Pancreas (tissue), 10 donors: ENCODE results near the gene CYTL1. TPM values are rescaled to one million over a fixed set of nuclear protein-coding genes. Genes with fewer than 3 reads are reported as not detected.

Experiments
- ATAC-seq, 4 donors: fragments of 200-7000 bp; cut with Tn5 transposase; one replicate each; pipeline versions ENCODE4 v1.8.0 to v1.9.1; 2020; ENCODE audit warnings: mild to moderate bottlenecking in 4 of 4, moderate library complexity in 4 of 4
- DNase-seq, 6 donors: peaks; one replicate each; pipeline ENCODE4 v3.0.0-alpha.2; 2020
- FAIRE-seq: peaks from 2 replicates; lab custom pipeline; 2012; peaks lifted over from hg19 to GRCh38; lab: Jason Lieb, UNC
- H3K27ac ChIP-seq, 4 donors: fragments of 200-600 bp; sonication (generic); 1 replicate in 3 of 4; 2 replicates in 1 of 4; pipeline versions ENCODE4 v1.5.0 to v1.8.0; 2020
- H3K27me3 ChIP-seq, 4 donors: fragments of 200-600 bp; one replicate each; pipeline ENCODE4 v1.8.0; 2021
- H3K36me3 ChIP-seq, 3 donors: fragments of 200-600 bp; sonication (generic) in 1 of 3; one replicate each; pipeline versions ENCODE4 v1.5.0 to v1.8.0; 2020 to 2021
- H3K4me1 ChIP-seq, 3 donors: fragments of 200-600 bp; one replicate each; pipeline ENCODE4 v1.8.0; 2021
- H3K4me3 ChIP-seq, 4 donors: fragments of 200-600 bp; sonication (generic) in 2 of 4; one replicate each; pipeline versions ENCODE4 v1.5.0 to v1.8.0; 2020 to 2021
- H3K9me3 ChIP-seq, 4 donors: fragments of 200-600 bp; one replicate each; pipeline ENCODE4 v1.8.0; 2021
- CTCF ChIP-seq, 4 donors: fragments of 200-600 bp; sonication (generic) in 3 of 4; IDR thresholded peaks; one replicate each; pipeline versions ENCODE4 v1.5.0 to v1.8.0; 2021; ENCODE audit warnings: antibody characterized with exemption in 4 of 4
- WGBS, 2 donors: extraction: QIAGEN DNeasy Blood & Tissue Kit; methylation state at CpG; one replicate each; pipeline ENCODE4 v1.1.7; 2013; 5-methylcytosine and 5-hydroxymethylcytosine counted together
- intact Hi-C, 3 donors: fragments of 100-400 bp; cut with DNase I; formaldehyde crosslinking; loops; one replicate each; pipeline versions ENCODE4 v1.11.1 to v1.14.2; 2022
- polyA plus RNA-seq, 2 donors: library from polyadenylated mRNA; stranded (reverse); fragments of 200-250 nt; gene quantifications; one replicate each; pipeline ENCODE4 v1.2.3, GENCODE V29; 2013
- total RNA-seq, 6 donors: library from RNA; stranded (reverse); fragmentation: NEBNext Ultra II Directional in 4 of 6; extraction: Animal tissue kit (Norgen Biotek cat#: 25700) in 4 of 6; gene quantifications; one replicate each; pipeline versions ENCODE4 v1.2.1 to v1.2.4, GENCODE V29; 2021 to 2023
- donor health status: healthy with polysubstance abuse.
- donor health status: DM: no; HTN: no; CAD: no; lungs with moderate emphysema.
- donor health status: DM: no; HTN: no; CAD: no.
- donor health status: control.
- donor health status: control.
- donor health status: Bipolar disorder and iron deficiency.
- donor health status: DM: yes; HTN: yes; CAD: no.
- donor health status: DM: no; HTN: no; CAD: no.
- donor health status: DM: no; HTN: no; CAD: no.
- donor health status: DM: yes; HTN: yes; CAD: no.

CYTL1 gene
- total and polyA plus RNA-seq, 8 donors, result 0.19 to 0.70 (median 0.29) TPM

GRCh38 chr4:5054532-5054931 is 35.3 kb upstream of the CYTL1 start:
- WGBS, 2 donors, result 35 to 40% methylated on average over 5 of the region's 5 CpGs
- H3K36me3 ChIP-seq, result no peaks in the 10 kb centered on the region
- H3K4me1 ChIP-seq, result peaks cover 0 to 9% (median 4%) of the 10 kb centered on the region in 3 donors
- DNase-seq, result no peak
- no peak overlapping the region for H3K27ac ChIP-seq
- FAIRE-seq, result no peak
- TF ChIP-seq CTCF (IDR thresholded peaks at IDR 0.05), result no peak
- no peak for ATAC-seq
- H3K4me3 ChIP-seq, result no peak overlapping the region
- intact Hi-C loops, result loop anchor here in 1 of 3 donors (5.0 to 10.0 kb wide), 2 partner anchors 88 to 760 kb away; no protein-coding TSS in a partner anchor
- no peaks in the 10 kb centered on the region for H3K9me3 ChIP-seq
- no peaks in the 10 kb centered on the region for H3K27me3 ChIP-seq

GRCh38 chr4:5052726-5053425 is 33.6 kb upstream of the CYTL1 start:
- H3K4me3 ChIP-seq, result no peak overlapping the region

GRCh38 chr4:5052204-5052702 is 33.0 kb upstream of the CYTL1 start:
- no peak for DNase-seq
- 24 to 31% methylated on average over 18 of the region's 18 CpGs for WGBS, 2 donors
- Histone ChIP-seq H3K27me3 (no peaks in the 10 kb centered on the region), H3K4me3 (peak overlapping the region in 3 of 4 donors; percentile 16 to 60 (median 41)), H3K27ac (no peak overlapping the region), H3K9me3 (no peaks in the 10 kb centered on the region), H3K36me3 (no peaks in the 10 kb centered on the region), H3K4me1 (peaks cover 0 to 9% (median 4%) of the 10 kb centered on the region in 3 donors)
- intact Hi-C loops, result loop anchor here in 1 of 3 donors (5.0 to 10.0 kb wide), 2 partner anchors 90 to 763 kb away; no protein-coding TSS in a partner anchor
- ATAC-seq, result peak in 2 of 4 donors; percentile 7 to 11
- FAIRE-seq, result no peak
- no peak for TF ChIP-seq CTCF (IDR thresholded peaks at IDR 0.05)

More at GRCh38 chr4:5052726-5053425, 33.6 kb upstream of the CYTL1 start:
- intact Hi-C loops, result loop anchor here in 1 of 3 donors (5.0 to 10.0 kb wide), 2 partner anchors 89 to 762 kb away; no protein-coding TSS in a partner anchor
- no peak overlapping the region for H3K27ac ChIP-seq
- no peaks in the 10 kb centered on the region for H3K27me3 ChIP-seq
- H3K9me3 ChIP-seq, result no peaks in the 10 kb centered on the region
- peaks cover 0 to 9% (median 4%) of the 10 kb centered on the region in 3 donors for H3K4me1 ChIP-seq
- 54 to 70% methylated on average over 6 of the region's 6 CpGs for WGBS, 2 donors
- ATAC-seq (no peak), DNase-seq (no peak), FAIRE-seq (no peak)
- TF ChIP-seq CTCF (IDR thresholded peaks at IDR 0.05), result no peak
- H3K36me3 ChIP-seq, result no peaks in the 10 kb centered on the region

GRCh38 chr4:5051278-5052203 is 32.3 kb upstream of the CYTL1 start, which contains the start of gene STK32B:
Gene STK32B (plus strand): TSS chr4:5051480.
- Histone ChIP-seq H3K27me3 (no peaks in the 10 kb centered on the region), H3K27ac (no peak within 1 kb of the TSS), H3K4me1 (peaks cover 0 to 9% (median 4%) of the 10 kb centered on the region in 3 donors), H3K36me3 (no peaks in the 10 kb centered on the region), H3K4me3 (peak within 1 kb of the TSS; percentile 16 to 60 (median 36)), H3K9me3 (no peaks in the 10 kb centered on the region)
- WGBS, 2 donors, result 1 to 2% methylated on average over 67 to 103 of the region's 103 CpGs
- peak; percentile 11 to 73 (median 38) for DNase-seq
- intact Hi-C loops, result loop anchor here in 1 of 3 donors (5.0 to 10.0 kb wide), 2 partner anchors 91 to 763 kb away; no protein-coding TSS in a partner anchor
- TF ChIP-seq CTCF (IDR thresholded peaks at IDR 0.05), result no peak
- no peak for FAIRE-seq
- ATAC-seq, result peak; percentile 76 to 81 (median 78)
